ENCODE data around the gene TRIM74. TPM values are rescaled to one million over a fixed set of nuclear protein-coding genes. Genes with fewer than 3 reads are reported as not detected.

Gene TRIM74
- not detected in 2 replicates for total RNA-seq

DNA sequence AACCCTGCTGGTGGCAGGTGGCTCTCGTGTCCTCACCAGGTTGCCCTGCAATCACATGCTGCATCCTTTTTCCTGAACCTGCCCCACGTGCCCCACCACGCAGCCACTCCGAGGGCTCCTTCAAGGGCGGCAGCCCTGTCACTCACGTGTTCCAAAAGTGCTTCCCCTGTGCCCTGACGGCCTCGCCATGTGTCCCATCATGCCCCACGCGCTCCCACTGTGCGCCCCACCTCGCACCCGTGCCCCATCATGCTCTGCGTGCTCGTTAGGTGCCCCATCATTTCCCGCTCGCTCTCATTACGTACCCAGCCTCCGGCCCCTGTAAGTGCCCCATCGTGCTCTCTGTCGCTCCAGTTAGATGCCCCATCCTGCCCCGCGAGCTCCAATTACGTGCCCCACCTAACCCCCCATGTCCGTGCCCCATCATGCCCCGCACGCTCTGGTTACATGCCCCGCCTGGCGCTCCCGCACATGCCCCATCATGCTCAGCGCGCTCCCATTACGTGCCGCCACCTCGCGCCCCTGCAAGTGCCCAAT, at the start of gene TRIM74:
Gene TRIM74, minus strand, starts transcription at position 487 of the 537 bp plus-strand sequence. CDS start 3,309 bp downstream, outside the sequence.

DNA sequence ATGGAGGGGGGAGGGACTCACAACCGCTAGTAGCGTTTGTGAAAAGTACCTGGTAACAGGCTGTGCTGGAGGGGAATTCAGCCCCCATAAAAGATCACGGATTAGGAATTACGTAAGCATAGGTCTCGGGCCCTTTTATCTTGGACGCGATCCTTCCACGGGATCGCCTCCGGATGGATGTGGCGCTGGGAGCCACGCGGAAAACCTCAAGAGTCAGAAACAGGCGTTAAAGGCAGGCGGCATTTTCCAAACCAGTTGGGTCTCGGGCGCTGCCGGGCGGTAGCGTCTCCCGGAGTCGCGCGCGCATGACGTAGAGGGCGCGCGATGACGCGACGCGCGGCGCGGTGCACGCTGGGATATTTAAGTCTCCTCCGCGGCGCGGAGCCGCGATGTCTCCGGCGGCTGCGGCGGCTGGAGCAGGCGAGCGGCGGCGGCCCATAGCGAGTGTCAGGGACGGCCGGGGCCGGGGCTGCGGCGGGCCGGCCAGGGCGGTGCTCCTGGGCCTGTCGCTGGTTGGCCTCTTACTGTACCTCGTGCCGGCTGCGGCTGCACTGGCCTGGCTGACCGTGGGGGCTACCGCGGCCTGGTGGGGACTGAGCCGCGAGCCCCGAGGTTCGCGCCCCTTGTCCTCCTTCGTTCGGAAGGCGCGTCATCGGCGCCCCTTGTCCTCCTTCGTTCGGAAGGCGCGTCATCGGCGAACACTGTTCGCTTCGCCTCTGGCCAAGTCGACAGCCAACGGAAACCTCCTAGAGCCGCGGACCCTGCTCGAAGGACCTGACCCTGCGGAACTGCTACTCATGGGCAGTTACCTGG, 44.3 kb downstream of the TRIM74 start, which contains the start of gene POM121:
Gene POM121, plus strand, starts transcription at position 363 of the 813 bp plus-strand sequence. Its CDS starts 27 bp downstream, at position 390.

Other genes starting within 250 kb of the TRIM74 start
- gene TYW1B, start 141.3 kb downstream of the TRIM74 start, total RNA-seq = 1.4 and 2.7 TPM in 2 replicates
- 9.2 and 18.4 TPM in 2 replicates for gene POM121, start 44.4 kb downstream of the TRIM74 start, total RNA-seq
- not detected in 2 replicates for gene SPDYE8, start 60.3 kb upstream of the TRIM74 start, total RNA-seq
- gene SPDYE11, start 88.4 kb upstream of the TRIM74 start, total RNA-seq = not detected in 2 replicates
- gene SPDYE9, start 116.6 kb upstream of the TRIM74 start, total RNA-seq = not detected in 2 replicates